GM13977 (cell line): ENCODE results near the gene NPTX1.

ENCODE experiments used
- DNase-seq: peaks from one replicate; pipeline ENCODE4 v3.0.0; 2012; ENCODE audit warnings: low spot score
- in situ Hi-C: fragments of 300-500 bp; cut with MboI; formaldehyde crosslinking; loops from one replicate; pipeline ENCODE4 v1.12.0; 2022; ENCODE audit warnings: low sequenced_read_pairs, low pct_unique_long_range_greater_than_20kb, mixed read lengths, inconsistent platforms; ENCODE audit not compliant: unreplicated experiment
- TF ChIP-seq, protein P1 (sequence below): IDR thresholded peaks from 2 replicates; pipeline ENCODE4 v1.5.1; 2012; ENCODE audit warnings: mild to moderate bottlenecking, control low read depth; ENCODE audit not compliant: insufficient read depth; ENCODE audit errors: extremely low read depth, missing control alignments

The NPTX1 gene

DNA sequence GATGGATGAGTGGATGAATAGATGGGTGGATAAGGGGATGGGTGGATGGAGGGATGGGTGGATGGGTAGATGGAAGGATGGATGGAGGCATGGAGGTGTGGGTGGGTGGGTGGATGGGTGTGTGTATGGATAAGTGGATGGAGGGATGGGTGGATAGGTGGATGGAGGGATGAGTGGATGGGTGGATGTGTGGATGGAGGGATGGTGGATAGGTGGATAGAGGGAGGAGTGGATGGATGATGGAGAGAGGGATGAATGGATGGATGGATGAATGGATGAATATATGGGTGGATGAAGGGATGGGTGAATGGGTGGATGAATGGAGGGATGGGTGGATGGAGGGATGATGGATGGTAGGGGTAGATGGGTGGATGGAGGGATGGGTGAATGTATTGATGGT, 27.5 kb upstream of the NPTX1 start:
- DNase-seq = no peak
- in situ Hi-C loops = no loop called here
- TF ChIP-seq, protein P1, sequence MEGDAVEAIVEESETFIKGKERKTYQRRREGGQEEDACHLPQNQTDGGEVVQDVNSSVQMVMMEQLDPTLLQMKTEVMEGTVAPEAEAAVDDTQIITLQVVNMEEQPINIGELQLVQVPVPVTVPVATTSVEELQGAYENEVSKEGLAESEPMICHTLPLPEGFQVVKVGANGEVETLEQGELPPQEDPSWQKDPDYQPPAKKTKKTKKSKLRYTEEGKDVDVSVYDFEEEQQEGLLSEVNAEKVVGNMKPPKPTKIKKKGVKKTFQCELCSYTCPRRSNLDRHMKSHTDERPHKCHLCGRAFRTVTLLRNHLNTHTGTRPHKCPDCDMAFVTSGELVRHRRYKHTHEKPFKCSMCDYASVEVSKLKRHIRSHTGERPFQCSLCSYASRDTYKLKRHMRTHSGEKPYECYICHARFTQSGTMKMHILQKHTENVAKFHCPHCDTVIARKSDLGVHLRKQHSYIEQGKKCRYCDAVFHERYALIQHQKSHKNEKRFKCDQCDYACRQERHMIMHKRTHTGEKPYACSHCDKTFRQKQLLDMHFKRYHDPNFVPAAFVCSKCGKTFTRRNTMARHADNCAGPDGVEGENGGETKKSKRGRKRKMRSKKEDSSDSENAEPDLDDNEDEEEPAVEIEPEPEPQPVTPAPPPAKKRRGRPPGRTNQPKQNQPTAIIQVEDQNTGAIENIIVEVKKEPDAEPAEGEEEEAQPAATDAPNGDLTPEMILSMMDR = no peak

DNA sequence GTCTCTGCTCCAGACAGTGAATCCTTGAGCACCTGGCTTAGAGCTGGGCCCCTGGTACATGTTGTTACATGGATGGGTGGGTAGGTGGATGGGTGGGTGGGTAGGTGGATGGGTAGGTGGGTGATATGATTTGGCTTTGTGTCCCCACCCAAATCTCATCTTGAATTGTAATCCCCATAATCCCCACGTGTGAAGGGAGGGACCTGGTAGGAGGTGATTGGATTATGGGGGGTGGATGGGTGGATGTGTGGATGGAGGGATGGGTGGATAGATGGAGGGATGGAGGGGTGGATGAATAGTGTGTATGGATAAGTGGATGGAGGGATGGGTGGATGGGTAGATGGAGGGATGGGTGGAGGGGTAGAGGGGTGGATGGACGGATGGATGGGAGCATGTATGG, 26.6 kb upstream of the NPTX1 start:
- TF ChIP-seq, protein P1 = no peak
- no peak for DNase-seq
- in situ Hi-C loops = no loop called here

DNA sequence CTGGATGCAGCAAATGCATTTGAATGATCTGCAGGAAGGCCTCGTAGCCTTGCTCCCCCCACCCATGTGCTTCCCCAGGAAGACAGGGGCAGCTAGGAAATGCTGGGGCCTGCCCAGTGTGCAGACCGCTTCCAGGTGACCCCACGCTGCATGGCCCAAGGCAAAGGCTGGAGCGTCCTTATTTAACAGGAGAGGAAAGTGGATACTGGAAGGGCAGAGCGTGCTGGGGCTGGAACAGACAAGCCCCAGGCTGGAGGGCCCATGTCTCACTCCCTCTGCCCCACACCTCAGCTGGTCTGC, 26.1 kb upstream of the NPTX1 start:
- in situ Hi-C loops = no loop called here
- no peak for DNase-seq

DNA sequence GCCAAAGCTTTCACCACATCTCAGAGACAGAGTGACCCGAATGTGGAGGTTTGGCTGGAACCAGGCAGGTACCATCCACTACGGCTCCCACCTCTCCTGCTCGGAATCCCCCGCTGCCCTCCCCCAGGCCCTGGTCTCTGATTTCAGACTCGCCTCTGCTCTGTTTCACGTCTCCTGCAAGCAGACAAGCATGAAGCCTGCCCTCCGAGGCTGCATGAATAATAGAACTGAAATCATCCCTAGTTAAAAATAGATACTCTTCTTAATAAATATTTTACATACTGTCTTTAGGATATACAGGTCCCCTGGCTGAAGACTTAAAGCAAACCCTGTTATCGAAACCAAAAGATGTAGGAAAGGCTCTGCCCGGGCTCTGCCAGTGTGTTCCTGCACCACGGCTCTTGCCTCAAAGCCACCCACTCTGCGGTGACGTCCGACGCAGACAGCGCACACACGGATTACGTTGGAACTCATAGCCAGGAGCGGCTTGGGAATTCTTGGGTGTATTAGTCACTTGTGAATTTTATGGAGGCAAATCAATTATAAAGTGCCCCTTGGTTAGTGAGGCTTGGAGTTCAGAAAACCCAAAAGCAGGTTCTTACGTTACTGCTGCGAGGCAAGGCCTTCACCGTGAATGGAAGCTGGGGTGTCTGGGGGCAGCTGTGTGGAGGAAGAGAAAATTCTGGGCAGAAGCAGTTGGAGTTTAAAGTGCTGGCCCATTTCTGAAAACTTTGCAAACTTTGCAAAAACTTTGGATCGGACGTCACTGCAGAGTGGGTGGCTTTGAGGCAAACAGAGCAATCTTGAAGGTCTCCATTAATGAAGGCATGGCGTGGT, 25.6 kb upstream of the NPTX1 start:
- DNase-seq = no peak
- in situ Hi-C loops = no loop called here
- TF ChIP-seq, protein P1 = no peak

More for the DNA sequence above, 26.1 kb upstream of the NPTX1 start:
- TF ChIP-seq, protein P1 = no peak

DNA sequence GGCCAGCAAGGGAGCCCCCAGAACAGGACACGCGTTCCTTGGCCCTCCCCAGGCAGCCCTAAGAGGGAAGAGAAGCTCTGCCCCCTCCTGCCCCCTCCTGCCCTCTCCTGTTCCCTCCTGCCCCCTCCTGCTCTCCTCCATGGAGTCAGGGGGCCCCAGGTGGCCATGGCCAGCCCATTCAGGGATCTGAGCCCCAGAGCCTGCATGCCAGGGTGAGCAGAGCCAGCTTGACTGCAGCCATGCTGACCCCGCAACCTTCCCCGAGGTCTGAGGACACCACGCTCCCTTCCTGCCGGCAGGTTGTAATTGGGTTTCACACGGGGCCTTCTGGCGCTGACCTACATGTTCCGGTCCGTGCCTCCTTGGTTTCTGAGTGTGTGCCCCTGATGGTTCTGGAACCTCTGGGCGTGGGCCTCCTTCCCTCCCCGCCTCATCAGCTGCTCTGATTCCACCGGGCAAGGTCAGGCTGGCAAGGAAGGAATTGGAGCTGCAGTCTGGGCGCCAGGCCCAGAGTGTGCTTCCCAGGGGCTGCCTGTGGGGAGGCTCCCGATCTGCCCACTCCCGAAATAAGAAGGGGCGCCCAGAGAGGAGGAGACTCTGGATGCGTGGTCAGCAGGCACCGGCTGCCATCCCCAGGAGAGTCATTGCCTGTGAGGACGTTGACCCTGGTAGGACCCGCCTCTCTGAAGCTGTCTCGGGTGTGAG, 23.7 kb upstream of the NPTX1 start:
- DNase-seq = no peak
- TF ChIP-seq, protein P1 = no peak
- in situ Hi-C loops = no loop called here

DNA sequence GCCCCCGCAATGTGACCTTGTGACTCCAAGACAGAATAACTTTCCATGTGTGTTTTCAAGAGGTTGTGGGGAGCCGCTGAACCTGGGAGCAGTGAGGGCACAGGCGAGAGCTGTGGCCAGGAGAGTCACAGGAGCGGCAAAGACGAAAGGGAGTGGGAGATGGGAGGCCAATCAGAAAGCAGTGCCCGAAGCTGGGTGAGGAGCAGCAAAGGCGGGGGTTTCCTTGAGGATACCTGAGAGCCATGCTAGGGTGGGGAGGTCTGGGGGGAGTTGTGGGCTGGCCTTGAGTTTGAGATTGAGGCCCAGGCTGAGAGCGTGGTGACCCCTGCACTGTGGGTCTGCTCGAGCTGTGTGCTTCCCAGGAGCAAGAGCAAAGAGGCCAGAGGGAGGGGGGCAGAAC, 23.2 kb upstream of the NPTX1 start:
- TF ChIP-seq, protein P1 = no peak
- no peak for DNase-seq
- in situ Hi-C loops = no loop called here
